Measurements from ENCODE around the gene DIS3. TPM values are rescaled to one million over a fixed set of nuclear protein-coding genes. Genes with fewer than 3 reads are reported as not detected.
A peak's percentile ranks its signal among the peaks of the same experiment; 100 is the strongest.

DIS3 gene
- total RNA-seq (10 to 100 TPM in 4 of 5 donors, 1 to 10 TPM in 1; 5.2 to 37.1 (median 15.8) TPM), polyA plus RNA-seq (10 to 100 TPM in 1 of 3 donors, 1 to 10 TPM in 2; 5.7 to 11.0 (median 6.8) TPM)
- long read RNA-seq, donor 1: 0 reads
- long read RNA-seq, donor 2, full-length matches to known transcripts: 1 of 1 reads
- long read RNA-seq, donor 2, partial matches to known transcripts: 0 of 1 reads
- long read RNA-seq, donor 2, other reads (novel, unspliced or antisense): 0 of 1 reads
- long read RNA-seq, donor 3, full-length matches to known transcripts: 1 of 6 reads
- long read RNA-seq, donor 3, partial matches to known transcripts: 5 of 6 reads
- long read RNA-seq, donor 3, other reads (novel, unspliced or antisense): 0 of 6 reads
- long read RNA-seq, donor 4: 0 reads
- long read RNA-seq, donor 5, partial matches to known transcripts: 11 of 11 reads
- long read RNA-seq, donor 5, other reads (novel, unspliced or antisense): 0 of 11 reads
- long read RNA-seq, donor 6, full-length matches to known transcripts: 3 of 3 reads
- long read RNA-seq, donor 6, partial matches to known transcripts: 0 of 3 reads
- long read RNA-seq, donor 6, other reads (novel, unspliced or antisense): 0 of 3 reads
- long read RNA-seq, donor 7, full-length matches to known transcripts: 1 of 7 reads
- long read RNA-seq, donor 7, partial matches to known transcripts: 6 of 7 reads
- long read RNA-seq, donor 7, other reads (novel, unspliced or antisense): 0 of 7 reads
- long read RNA-seq, donor 8, full-length matches to known transcripts: 1 of 1 reads
- long read RNA-seq, donor 8, partial matches to known transcripts: 0 of 1 reads
- long read RNA-seq, donor 8, other reads (novel, unspliced or antisense): 0 of 1 reads
- long read RNA-seq, donor 9, partial matches to known transcripts: 11 of 11 reads
- long read RNA-seq, donor 9, other reads (novel, unspliced or antisense): 0 of 11 reads
- long read RNA-seq, donor 10, full-length matches to known transcripts: 1 of 1 reads
- long read RNA-seq, donor 10, partial matches to known transcripts: 0 of 1 reads
- long read RNA-seq, donor 10, other reads (novel, unspliced or antisense): 0 of 1 reads

DNA sequence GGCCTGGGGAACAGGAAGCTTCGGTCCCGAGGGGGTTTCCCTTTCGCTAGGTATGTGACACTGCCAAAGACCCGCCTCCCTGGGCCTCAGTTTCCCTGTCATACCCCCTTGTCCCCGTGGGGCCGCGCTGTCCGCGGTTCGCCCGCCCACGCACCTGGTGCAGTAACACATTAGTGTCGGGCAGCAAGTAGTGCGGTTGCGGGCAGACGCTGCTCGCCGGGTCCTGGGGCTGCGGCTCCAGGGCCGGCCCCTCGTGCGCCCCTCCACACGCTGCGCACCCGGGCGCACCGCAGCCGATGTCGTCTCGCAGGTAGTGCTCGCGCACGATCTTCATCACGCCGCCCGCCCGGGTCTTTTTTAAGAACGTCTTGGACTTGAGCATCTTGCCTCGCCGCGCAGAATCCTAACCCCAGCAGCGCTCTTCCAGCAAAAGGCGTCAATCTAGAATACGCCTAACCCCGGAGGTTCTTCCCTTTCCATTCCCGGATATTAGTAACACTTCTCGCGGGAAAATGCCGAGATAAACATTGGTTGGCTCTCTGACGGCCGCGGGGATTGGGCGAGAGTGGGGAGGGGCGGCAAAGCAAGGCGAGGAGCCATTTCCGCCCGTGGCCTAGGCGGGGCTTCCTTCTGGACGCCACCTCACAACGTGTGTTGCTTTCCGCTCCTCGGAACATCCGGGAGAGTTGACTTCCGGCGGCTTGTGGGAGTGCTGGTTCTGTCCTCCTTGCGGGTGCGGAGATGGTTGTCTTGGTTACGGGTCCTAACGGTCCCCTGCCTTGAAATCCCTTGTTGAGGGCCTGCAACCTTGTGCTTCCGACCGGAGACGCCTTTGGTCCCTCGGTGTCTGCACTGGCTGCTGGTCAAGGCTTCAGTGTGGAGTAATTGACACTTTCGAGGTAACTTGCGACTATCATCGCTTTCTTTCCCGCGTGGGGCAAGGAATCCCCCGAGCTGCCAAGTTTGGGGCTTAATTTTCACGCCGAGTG, at the start of gene DIS3, which contains the start of gene PIBF1:
DIS3 (minus strand) TSS at position 450 of the 989 bp plus-strand sequence; CDS start at position 382, 68 bp downstream.
PIBF1 (plus strand) TSS at position 683 of the 989 bp plus-strand sequence. CDS start 1,337 bp downstream, outside the sequence.
- peaks cover 22 to 81% (median 52%) of the 10 kb centered on the region in 4 donors for H3K4me1 ChIP-seq
- peaks cover 13 to 37% (median 34%) of the 10 kb centered on the region in 4 donors for H3K36me3 ChIP-seq
- TF ChIP-seq POLR2AphosphoS5 (IDR thresholded peaks at IDR 0.05) (peak; percentile 76 to 95 (median 90)), EP300 (IDR thresholded peaks at IDR 0.05) (no peak), POLR2A (IDR thresholded peaks at IDR 0.05) (peak in 2 of 4 donors; percentile 28 to 33)
- intact Hi-C loops (cut with DNase I; ENCODE audit: low total_unique reads): no loop called here
- DNase-seq: peak; percentile 96 to 99
- 0% methylated on average over 54 to 81 of the region's 81 CpGs for WGBS, 5 donors
- H3K27ac ChIP-seq: peak within 1 kb of the TSS; percentile 91 to 96 (median 92)
- no peaks in the 10 kb centered on the region for H3K27me3 ChIP-seq
- peak within 1 kb of the TSS; percentile 94 to 100 (median 96) for H3K4me3 ChIP-seq
- H3K9me3 ChIP-seq: no peaks in the 10 kb centered on the region

- TF ChIP-seq CTCF (IDR thresholded peaks at IDR 0.05) (no peak), POLR2A (IDR thresholded peaks at IDR 0.05) (no peak), EP300 (IDR thresholded peaks at IDR 0.05) (no peak), POLR2AphosphoS5 (IDR thresholded peaks at IDR 0.05) (no peak)
- intact Hi-C loops (cut with DNase I; ENCODE audit: low total_unique reads): no loop called here
- H3K36me3 ChIP-seq: peaks cover 0 to 45% (median 41%) of the 10 kb centered on the region in 4 donors
- no peaks in the 10 kb centered on the region for H3K27me3 ChIP-seq
- no peaks in the 10 kb centered on the region for H3K9me3 ChIP-seq
- peaks cover 0 to 4% (median 0%) of the 10 kb centered on the region in 4 donors for H3K4me1 ChIP-seq
- WGBS, 5 donors: 91 to 95% (median 93%) methylated on average over 3 of the region's 3 CpGs
- no peak overlapping the region for H3K4me3 ChIP-seq
- DNase-seq: no peak
- no peak overlapping the region for H3K27ac ChIP-seq
These were observed 42.0 kb upstream of the DIS3 start for GRCh38 chr13:72823724-72824123.

- 91 to 100% (median 95%) methylated on average over 2 of the region's 2 CpGs for WGBS, 5 donors
- intact Hi-C loops (cut with DNase I; ENCODE audit: low total_unique reads): no loop called here
- DNase-seq: no peak
These were observed 41.4 kb upstream of the DIS3 start for GRCh38 chr13:72823081-72823480.

More at GRCh38 chr13:72823081-72823480, 41.4 kb upstream of the DIS3 start:
- Histone ChIP-seq H3K27ac (no peak overlapping the region), H3K9me3 (no peaks in the 10 kb centered on the region), H3K27me3 (no peaks in the 10 kb centered on the region), H3K4me1 (peaks cover 0 to 4% (median 0%) of the 10 kb centered on the region in 4 donors), H3K4me3 (no peak overlapping the region), H3K36me3 (peaks cover 0 to 40% (median 36%) of the 10 kb centered on the region in 4 donors)
- TF ChIP-seq POLR2A (IDR thresholded peaks at IDR 0.05): no peak
- TF ChIP-seq EP300 (IDR thresholded peaks at IDR 0.05): no peak
- TF ChIP-seq CTCF (IDR thresholded peaks at IDR 0.05): no peak
- no peak for TF ChIP-seq POLR2AphosphoS5 (IDR thresholded peaks at IDR 0.05)

Measured in stomach (tissue), 19 donors.